H7 (cell line): ENCODE measurements around the gene P2RY4. TPM values are rescaled to one million over a fixed set of nuclear protein-coding genes. Genes with fewer than 3 reads are reported as not detected.
"Not testable (repeated sequence)": the region's sequence is repeated elsewhere in the genome, so short reads cannot be mapped to it uniquely, and the experiment has no call there.

Experiments used
- DNase-seq: peaks from one replicate; pipeline ENCODE4 v3.0.0; 2012
- H3K27me3 ChIP-seq: 2 replicates; pipeline ENCODE4 v1.6.0; 2011; ENCODE audit warnings: mild to moderate bottlenecking, low read length; ENCODE audit not compliant: control insufficient read depth, insufficient read depth
- H3K36me3 ChIP-seq: replicated peaks from 2 replicates; pipeline ENCODE4 v1.5.1; 2011; ENCODE audit warnings: low read length; ENCODE audit not compliant: control insufficient read depth, insufficient read depth
- H3K4me3 ChIP-seq: 2 replicates; pipeline ENCODE4 v1.5.1; 2011; ENCODE audit warnings: low read depth, mild to moderate bottlenecking, control low read depth, low read length, moderate library complexity; ENCODE audit not compliant: insufficient read depth
- total RNA-seq: library from RNA; depleted of rRNA; stranded (reverse); fragments of >200 nt; shearing (Covaris generic); gene quantifications from 2 replicates; pipeline ENCODE4 v1.2.3, GENCODE V29; 2014

The P2RY4 gene
- total RNA-seq, 1 experiment from 2014 or later: not detected

DNA sequence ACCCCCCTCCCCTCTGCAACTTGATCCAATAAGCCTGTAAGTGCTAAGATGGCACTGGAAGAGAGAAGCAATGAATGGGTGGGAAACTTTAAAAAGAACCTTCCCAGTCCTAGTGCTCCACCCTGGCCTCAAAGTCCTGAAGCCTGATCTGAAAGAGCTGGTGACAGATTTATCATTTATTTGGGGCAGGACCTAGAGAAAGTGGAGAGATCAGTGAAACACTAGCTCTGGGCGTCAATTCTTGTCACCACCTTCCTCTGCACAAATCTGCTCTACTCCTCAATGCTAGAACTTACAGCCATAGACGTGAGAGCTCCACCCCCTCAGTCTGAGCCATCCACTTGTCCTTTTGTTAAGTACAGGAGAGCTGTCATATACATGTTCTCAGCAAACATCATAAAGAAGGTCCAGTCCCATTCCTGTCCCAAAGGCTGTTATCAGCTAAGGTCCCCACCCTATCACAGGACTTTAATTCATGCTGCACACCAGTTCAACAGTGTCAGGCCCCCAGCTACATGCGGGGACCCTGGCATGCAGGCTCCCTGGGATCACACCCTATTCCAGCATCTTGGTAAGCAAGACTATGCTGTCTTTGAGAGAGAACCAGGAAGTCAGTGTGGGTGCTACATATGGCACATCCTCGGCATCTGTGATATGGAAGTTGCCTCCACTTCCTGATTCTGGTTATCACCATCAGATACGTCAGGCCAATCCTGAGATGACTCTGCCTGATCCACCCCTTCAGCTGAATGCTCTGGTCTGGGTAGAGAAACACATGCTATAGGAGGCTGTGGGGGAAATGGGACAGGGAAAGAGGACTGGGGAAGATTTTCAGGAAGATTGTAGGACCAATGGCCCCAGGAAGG is 2.3 kb downstream of the P2RY4 start:
- Histone ChIP-seq H3K4me3 (no peak overlapping the region), H3K27me3 (no peaks in the 10 kb centered on the region), H3K36me3 (no peaks in the 10 kb centered on the region)
- no peak for DNase-seq

DNA sequence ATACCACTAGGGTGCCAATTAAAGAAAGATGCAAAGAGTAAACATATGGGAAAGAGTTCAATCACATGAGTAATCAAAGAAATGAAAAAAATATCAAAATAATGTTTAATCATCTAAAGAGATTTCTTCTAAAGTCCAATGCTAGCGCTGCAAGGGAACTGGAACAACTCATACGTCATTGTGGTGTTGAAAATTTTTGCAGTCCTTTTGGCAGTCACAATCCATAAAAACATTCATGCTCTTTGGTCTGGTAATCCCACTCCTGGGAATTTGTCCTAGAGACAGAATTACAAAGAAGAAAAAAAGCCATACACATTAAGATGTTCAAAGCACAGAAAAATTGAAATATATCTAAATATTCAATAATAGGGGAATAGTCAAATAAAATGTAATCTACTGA is 4.6 kb downstream of the P2RY4 start:
- Histone ChIP-seq H3K36me3 (no peaks in the 10 kb centered on the region), H3K4me3 (no peak overlapping the region), H3K27me3 (no peaks in the 10 kb centered on the region)
- DNase-seq: no peak

DNA sequence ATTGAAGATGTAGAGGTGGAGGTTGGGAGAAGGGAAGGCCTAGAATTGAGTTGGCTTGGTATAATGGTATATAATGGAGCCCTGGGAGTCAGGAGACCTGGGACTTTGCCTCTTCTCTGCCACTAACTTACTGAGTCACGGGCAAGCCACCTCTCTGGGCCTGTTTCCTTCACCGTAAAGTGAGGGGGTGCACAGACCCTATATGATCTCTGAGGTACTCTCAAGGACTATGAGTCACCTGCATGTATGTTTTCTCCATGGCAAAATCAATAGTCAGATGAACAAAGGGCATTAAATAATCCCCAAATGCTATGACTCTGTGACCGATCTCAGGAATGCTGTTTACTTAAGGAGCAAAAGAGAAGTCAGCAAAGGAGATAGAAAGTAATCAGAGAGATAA is 5.1 kb downstream of the P2RY4 start:
- Histone ChIP-seq H3K4me3 (no peak overlapping the region), H3K36me3 (no peaks in the 10 kb centered on the region), H3K27me3 (no peaks in the 10 kb centered on the region)
- DNase-seq: no peak

DNA sequence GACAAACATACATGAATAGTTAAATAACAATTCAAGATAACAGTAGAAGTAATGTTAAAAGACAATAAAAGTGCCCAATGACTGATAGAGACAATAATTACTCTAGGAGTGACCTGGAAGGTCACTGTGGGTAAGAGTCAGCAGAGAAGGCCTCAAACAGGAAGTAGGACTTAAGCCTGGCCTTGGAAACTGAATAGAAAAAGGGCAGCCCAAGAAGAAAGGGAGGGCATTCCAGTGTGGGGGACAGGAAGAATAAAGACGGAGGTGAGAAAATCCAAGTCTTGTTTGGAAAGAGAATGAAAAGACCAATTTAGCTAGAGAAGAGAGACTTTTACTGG is 6.0 kb downstream of the P2RY4 start:
- H3K4me3 ChIP-seq: no peak overlapping the region
- H3K27me3 ChIP-seq: no peaks in the 10 kb centered on the region
- no peak for DNase-seq
- no peaks in the 10 kb centered on the region for H3K36me3 ChIP-seq

DNA sequence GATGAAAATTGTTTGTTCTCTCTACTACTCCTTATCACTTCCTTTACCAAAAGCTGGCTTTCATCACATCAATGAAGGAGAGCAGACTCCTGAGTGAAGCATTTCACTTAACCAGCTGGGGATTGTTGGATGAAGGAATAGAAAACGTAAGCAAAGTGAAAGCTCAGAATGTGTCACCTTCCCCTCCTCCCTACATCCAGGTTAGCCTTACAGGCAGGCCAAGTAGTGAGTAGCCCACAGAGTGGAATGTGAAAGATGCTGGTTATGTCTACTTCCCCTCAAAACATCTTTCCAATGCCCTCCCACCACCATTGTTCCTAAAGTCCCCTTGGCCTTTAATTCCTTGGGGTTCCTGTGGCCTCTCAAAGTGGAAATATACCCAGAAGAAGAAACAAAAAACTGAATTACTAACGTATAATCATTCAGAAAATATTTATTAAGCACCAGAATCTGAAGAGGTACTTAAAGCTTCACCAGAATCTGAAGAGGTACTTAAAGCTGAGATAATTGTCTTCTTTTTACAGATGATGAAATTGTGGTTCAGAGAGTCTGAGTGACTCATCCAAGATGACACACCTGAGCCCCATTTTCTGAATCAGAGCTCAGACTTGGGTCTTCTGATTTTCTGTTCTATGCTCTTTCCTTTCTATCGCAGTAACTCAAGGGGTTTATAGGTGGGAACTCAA is 6.5 kb downstream of the P2RY4 start:
- H3K27me3 ChIP-seq: no peaks in the 10 kb centered on the region
- H3K4me3 ChIP-seq: no peak overlapping the region
- DNase-seq: no peak

DNA sequence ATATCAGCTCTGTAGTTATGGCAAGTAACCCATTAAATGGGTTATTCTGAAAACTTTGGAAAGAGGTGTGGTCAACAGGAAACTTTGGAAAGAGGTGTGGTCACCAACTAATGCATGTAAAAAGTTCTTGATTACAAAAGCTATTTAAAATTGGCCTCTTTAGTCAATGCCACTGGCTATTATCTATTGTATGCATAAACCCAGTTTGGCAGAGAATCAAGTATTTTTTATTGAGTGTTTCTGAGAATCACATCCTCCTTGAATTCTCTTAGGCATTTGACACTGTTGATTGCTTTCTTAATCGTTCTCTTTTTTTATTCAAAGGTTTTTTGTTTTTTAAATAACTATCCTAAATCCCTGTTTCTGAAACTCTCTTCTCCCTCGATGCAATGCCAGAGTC is 7.5 kb downstream of the P2RY4 start:
- no peaks in the 10 kb centered on the region for H3K36me3 ChIP-seq
- H3K4me3 ChIP-seq: no peak overlapping the region
- H3K27me3 ChIP-seq: no peaks in the 10 kb centered on the region
- DNase-seq: no peak

More for the DNA sequence above, 6.5 kb downstream of the P2RY4 start:
- H3K36me3 ChIP-seq: no peaks in the 10 kb centered on the region

DNA sequence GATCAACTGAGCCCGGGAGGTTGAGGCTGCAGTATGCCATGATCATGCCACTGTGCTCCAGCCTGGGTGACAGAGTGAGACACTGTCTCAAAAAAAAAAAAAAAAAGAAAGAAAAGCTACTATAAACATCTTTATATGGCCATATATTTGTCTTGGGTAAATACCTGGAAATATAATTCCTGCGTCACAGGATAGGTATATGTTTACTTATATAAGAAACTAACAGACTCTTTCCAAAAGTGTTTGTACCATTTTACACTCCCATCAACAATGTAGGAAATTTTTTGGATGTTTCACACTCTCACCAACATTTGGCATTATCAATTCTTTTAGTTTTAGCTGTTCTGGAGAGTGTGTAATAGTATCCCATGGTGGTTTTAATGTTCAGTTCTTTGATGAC is 12.8 kb downstream of the P2RY4 start:
- H3K36me3 ChIP-seq: no peaks in the 10 kb centered on the region
- no peak for DNase-seq
- H3K4me3 ChIP-seq: no peak overlapping the region
- no peaks in the 10 kb centered on the region for H3K27me3 ChIP-seq

DNA sequence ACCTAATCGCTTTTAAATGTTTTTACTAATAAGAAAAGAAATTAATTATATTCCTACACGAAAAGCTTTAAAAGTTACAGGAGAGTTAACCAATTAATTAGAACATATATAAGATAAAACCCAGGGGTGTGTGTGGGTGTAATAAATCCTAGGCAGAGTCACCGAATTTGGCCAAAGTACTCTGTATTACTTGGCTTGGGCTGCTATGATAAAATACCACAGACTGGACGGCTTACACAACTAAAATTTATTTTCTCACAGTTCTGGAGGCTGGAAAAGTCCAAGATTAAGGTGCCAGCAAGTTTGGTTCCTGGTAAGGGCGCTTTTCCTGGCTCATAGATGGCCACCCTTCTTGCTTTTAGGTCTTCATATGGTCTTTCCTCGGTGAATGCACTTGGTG is 15.1 kb downstream of the P2RY4 start:
- no peaks in the 10 kb centered on the region for H3K36me3 ChIP-seq
- DNase-seq: no peak
- H3K4me3 ChIP-seq: no peak overlapping the region
- H3K27me3 ChIP-seq: no peaks in the 10 kb centered on the region

DNA sequence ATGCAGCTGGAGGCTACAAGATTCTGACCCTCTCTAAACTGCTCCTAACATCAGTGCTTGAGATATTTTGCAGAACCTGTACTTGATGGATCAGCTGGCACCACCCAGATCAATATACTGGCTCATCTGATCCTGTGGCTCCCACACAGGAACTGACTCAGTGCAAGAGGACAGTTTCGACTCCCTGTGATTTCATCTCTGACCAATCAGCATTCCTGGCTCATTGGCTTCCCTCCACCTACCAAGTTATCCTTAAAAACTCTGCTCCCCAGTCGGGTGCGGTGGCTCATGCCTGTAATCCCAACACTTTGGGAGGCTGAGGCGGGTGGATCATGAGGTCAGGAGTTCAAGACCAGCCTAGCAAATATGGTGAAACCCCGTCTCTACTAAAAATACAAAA is 16.4 kb downstream of the P2RY4 start:
- H3K4me3 ChIP-seq, DNase-seq, H3K36me3 ChIP-seq, H3K27me3 ChIP-seq: not testable (repeated sequence)

DNA sequence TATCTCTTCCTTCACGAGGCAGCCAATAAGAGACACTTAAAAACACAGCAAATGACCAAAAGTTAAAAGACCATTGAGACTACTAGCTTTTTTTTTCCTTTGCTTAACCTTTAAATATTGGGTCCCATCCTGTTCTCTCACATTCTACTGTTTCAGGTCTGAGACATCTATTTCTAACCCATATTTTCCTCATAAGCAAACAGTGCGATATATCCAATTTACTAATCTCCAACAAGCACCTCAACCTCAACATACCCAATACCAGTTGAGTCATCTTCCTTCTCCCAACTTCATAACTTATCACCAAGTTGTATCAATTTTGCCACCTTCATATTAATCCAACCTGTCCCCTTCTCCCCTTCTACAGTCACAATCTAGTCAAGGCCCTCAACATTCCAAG is 18.5 kb downstream of the P2RY4 start:
- no peaks in the 10 kb centered on the region for H3K27me3 ChIP-seq
- no peaks in the 10 kb centered on the region for H3K36me3 ChIP-seq
- H3K4me3 ChIP-seq: no peak overlapping the region

DNA sequence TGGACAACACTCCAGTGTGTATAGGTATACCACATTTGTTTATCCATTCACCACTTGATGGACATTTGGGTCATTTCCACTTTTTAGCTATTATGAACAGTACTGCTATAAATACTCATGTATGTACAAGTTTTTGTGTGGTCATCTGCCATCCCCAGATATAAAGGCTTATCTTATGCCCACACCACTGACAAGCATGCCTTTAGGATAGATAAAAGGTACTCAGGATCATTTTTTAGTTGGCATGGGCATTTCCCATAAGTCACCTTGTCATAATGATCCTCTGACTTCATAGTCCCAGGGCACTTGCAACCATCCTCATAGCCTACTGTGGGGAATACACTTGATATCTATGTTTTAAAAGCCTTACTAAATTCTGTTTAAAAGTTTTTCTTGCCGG is 19.3 kb downstream of the P2RY4 start:
- Histone ChIP-seq H3K36me3 (no peaks in the 10 kb centered on the region), H3K27me3 (no peaks in the 10 kb centered on the region), H3K4me3 (no peak overlapping the region)
- DNase-seq: no peak

More for the DNA sequence above, 18.5 kb downstream of the P2RY4 start:
- DNase-seq: no peak

DNA sequence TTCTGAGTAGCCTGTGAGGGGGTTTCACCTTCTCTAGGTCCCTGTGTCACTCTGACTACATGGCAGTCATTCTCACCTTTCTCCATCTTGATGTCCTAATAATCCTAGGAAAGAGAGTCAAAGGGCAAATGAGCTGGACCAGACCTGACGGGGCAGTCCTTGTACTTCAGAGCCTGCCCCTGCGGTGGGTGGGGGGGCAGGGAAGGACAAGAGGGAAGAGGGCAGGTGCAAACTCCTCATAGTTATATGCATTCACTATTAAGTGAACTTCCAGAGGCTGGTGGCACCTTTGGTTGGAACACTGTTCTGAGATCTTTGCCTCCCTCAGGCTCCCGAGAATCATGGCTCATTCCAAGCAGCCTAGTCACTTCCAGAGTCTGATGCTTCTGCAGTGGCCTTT is 25.6 kb downstream of the P2RY4 start, which contains the start of gene AWAT1:
TSS of gene AWAT1 (plus strand) at position 301 of the 400 bp plus-strand sequence. CDS start at position 342, 41 bp downstream.
- Histone ChIP-seq H3K36me3 (no peaks in the 10 kb centered on the region), H3K27me3 (no peaks in the 10 kb centered on the region), H3K4me3 (no peak within 1 kb of the TSS)
- DNase-seq: no peak

DNA sequence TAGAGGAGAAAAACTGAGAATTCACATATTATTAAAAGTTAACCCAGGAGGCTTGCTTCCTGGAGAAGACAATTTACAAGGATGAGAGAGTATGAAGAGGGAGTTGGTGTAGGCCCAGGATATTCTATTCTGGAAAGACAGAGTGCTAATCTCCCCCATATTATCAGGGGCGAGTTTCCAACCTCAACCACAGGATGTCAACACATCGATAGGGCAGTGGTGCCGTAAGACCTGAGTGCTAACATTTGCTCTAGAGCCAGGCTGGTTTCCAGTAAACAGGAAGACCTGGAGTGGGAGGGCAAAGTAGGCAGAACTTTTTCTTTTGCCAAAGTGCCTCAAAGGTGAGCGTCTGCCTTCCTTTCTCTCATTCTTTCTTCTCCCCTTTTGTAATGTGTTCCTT is 28.3 kb downstream of the P2RY4 start:
- H3K4me3 ChIP-seq: no peak overlapping the region
- no peaks in the 10 kb centered on the region for H3K27me3 ChIP-seq
- DNase-seq: no peak
- H3K36me3 ChIP-seq: no peaks in the 10 kb centered on the region

DNA sequence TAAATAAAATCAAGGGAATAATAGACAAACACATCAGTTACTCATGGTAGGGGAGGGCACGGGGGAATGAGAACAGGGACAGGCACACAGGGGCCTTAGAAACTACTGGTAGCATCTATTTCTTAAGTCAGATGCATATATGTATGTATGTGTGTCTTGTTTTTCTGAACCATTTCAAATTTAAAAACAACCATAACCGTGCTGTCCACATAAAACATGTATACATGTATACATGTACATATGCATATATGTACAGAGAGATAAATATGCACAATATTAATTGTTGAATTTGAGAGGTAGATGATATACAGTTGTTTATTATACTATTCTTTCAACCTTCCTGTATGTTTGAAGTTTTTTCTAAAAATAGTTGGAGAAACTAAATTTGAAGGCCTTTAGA is 33.3 kb downstream of the P2RY4 start:
- no peak overlapping the region for H3K4me3 ChIP-seq
- no peak for DNase-seq
- H3K36me3 ChIP-seq: no peaks in the 10 kb centered on the region
- H3K27me3 ChIP-seq: no peaks in the 10 kb centered on the region

DNA sequence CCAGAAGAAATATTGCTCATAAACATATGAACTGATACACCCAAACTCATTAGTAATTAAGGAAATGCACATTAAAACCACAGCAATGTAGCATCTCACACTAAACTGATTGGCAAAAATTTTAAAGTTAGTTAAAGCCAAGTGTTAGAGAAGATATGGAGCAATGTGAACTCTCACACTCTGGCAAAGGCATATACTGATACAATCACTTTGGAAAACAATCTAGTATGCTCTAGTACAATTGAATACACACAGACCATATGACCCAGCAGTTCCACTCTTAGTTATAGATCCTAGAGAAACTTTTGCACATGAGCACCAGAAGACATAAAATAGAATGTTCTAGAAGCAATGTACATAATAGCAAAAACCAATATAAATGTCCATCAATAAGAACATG is 34.0 kb downstream of the P2RY4 start:
- no peaks in the 10 kb centered on the region for H3K36me3 ChIP-seq
- no peaks in the 10 kb centered on the region for H3K27me3 ChIP-seq
- no peak overlapping the region for H3K4me3 ChIP-seq
- DNase-seq: no peak
